GM21717 (cell line): ENCODE results near the gene WDTC1.
A peak's percentile ranks its signal among the peaks of the same experiment; 100 is the strongest.
"Not testable (repeated sequence)": the region's sequence is repeated elsewhere in the genome, so short reads cannot be mapped to it uniquely, and the experiment has no call there.

Experiments used
- ATAC-seq: cut with Tn5 transposase; IDR thresholded peaks from one replicate; pipeline ENCODE4 v1.9.1; 2021; ENCODE audit warnings: mild to moderate bottlenecking, moderate library complexity; ENCODE audit not compliant: unreplicated experiment

WDTC1 gene, protein sequence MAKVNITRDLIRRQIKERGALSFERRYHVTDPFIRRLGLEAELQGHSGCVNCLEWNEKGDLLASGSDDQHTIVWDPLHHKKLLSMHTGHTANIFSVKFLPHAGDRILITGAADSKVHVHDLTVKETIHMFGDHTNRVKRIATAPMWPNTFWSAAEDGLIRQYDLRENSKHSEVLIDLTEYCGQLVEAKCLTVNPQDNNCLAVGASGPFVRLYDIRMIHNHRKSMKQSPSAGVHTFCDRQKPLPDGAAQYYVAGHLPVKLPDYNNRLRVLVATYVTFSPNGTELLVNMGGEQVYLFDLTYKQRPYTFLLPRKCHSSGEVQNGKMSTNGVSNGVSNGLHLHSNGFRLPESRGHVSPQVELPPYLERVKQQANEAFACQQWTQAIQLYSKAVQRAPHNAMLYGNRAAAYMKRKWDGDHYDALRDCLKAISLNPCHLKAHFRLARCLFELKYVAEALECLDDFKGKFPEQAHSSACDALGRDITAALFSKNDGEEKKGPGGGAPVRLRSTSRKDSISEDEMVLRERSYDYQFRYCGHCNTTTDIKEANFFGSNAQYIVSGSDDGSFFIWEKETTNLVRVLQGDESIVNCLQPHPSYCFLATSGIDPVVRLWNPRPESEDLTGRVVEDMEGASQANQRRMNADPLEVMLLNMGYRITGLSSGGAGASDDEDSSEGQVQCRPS

DNA sequence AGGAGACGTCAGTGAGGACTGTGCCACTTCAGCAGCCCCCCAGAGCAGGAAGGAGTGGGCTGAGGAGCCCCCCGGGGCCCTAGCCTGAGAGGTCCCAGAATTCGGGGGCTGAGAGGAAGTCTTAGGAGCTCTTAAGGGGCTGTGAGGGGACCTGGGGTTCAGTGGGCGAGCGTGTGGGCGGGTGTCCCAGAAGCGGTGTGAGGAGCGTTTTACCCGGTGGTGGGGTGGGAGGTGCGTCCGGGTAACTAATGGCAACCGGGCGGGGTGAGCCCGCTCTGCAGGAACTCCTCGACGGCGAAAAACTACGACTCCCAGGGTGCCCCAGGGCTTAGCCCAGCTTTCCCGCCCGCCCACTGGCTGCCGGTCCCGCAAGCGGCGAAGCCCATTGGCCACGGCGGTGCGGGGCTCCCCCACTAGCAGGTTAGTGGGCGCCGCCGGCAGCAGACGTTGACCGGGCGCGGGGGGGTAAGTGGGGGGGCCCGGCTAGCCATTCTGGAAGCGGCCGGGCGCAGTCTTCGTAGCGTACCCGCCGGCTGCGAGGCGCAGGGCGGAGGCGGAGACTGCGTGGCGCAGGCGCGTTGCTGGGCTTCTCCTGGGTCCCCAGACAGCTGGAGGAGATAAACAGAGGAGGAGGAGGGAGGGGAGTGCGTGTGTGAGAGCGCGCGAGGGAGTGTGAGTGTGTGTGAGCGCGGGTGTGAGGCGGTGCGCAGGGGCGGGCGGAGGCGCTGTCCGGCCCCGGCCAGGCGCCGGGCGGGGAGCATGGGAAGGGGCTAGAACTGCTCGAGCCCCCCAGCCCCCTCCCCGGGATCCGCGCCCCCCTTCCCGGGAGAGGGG is at the start of gene WDTC1:
Gene WDTC1 (plus strand): TSS at position 584 of the 834 bp plus-strand sequence. CDS start 26,423 bp downstream, outside the sequence.
- peak; percentile 82 for ATAC-seq

DNA sequence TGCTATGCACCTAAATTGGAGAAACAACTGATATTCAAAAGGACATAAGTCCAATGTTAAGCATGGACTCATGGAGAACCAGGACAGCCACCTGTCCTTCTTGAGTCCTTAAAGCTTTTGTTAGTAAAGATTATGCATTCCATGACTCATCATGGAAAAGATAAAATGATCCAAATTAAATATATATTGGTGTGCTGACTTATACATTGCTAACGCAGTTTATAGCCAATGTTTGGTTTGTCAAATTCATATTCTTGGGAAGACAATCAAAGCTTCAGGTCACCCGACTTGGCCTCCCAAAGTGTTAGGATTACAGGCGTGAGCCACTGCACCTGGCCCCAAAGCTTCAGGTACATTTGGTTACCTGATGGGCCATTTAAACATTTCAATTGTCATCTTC is 49.8 kb upstream of the WDTC1 start:
- ATAC-seq = not testable (repeated sequence)

DNA sequence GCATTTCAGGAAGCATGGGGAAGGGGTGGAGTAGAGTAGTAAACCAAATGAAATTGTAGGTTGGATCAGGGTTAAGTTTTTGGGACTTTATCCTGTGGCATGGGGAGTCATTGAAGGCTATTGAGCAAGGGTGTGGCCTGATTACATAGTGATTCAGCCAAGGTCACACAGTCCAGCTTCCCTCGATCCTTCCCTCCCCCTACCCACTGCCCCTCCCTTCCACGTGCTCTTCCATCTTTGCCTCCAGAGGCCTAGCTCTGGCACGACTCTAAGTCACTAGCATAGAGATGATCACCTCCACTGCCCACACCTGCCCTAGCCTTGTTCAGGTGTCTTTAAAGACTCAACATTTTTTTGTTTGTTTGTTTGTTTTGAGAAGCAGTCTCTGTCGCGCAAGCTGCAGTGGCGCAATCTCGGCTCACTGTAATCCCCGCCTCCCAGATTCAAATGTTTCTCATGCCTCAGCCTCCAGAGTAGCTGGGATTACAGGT is 42.3 kb upstream of the WDTC1 start:
- no peak for ATAC-seq

DNA sequence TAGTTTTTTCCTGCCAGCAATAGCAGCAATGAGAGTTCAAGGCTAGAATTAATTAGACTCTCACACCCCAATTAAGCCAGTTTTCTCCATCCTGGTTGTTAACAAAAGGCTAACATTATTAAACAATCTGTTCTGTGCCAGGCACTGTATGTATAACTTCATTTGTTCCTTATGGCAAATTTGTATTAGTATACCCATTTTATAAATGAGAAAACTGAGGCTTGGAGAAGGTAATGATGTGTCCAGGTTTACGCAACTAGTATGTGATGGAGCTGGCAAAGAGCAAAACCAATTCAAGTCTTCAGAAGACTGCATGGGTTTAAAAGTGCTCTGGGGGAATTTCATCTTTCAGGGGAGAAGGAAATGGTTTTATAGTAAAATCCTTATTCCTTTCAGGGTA is 41.2 kb upstream of the WDTC1 start:
- ATAC-seq = no peak

DNA sequence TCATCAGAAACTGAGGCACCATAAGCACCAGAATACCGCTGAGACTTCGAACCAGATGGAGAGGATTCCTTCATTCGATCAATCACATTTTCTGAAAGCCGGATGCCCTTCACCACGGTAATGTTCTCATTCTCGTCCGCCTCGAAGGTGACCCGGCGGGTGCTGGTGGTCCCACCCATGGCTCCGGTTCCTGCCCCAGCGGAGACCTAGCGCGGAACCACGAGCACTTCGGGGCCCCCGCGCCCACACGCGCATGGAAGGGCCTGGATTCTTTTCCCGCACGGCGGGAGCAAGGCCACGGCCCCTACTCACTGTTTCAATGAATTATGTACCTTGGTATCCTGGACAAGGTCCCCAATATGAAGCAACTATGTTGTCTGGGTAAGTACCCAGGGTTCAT is 33.1 kb upstream of the WDTC1 start:
- no peak for ATAC-seq

DNA sequence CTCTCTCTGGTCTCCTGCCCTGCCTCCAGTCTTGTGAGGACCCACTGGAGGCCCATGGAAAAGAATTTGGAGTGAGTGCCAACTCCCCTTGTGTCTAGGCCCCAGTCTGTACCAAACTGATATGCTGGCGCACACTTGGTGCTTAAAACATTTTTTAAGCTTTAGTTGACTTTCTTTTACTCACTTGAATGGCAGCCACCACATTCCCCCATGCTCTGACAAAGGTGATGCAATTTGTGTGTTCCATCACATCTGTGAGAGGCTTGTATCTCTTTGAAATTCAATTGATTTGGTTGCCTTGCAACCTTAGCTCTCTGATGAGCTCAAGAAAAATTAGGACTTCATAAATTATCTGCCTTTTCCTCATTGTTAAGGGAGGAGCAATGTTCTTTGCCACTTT is 30.5 kb upstream of the WDTC1 start:
- no peak for ATAC-seq

DNA sequence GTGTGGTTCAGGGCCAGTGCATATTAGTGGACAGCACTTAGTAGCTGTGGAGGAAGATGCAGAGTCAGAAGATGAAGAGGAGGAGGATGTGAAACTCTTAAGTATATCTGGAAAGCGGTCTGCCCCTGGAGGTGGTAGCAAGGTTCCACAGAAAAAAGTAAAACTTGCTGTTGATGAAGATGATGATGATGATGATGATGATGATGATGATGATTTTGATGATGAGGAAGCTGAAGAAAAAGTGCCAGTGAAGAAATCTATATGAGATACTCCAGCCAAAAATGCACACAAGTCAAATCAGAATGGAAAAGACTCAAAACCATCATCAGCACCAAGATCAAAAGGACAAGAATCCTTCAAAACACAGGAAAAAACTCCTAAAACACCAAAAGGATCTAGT is 27.2 kb upstream of the WDTC1 start:
- not testable (repeated sequence) for ATAC-seq

DNA sequence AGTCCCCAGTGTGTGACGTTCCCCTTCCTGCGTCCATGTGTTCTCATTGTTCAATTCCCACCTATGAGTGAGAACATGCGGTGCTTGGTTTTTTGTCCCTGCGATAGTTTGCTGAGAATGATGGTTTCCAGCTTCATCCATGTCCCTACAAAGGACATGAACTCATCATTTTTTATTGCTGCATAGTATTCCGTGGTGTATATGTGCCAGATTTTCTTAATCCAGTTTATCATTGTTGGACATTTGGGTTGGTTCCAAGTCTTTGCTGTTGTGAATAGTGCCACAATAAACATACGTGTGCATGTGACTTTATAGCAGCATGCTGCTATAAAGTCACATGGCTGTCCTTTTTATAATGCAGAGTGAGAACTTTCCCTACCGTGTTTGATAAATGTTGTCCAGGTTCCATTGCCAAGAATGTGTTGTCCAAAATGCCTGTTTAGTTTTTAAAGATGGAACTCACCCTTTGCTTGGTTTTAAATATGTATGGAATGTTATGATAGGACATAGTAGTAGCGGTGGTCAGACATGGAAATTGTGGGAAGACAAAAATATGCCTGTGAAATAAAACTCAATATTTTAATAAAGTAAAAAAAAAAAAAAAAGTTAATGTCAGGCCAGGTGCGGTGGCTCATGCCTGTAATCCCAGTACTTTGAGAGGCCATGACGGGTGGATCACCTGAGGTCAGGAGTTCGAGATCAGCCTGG is 26.1 kb upstream of the WDTC1 start:
- not testable (repeated sequence) for ATAC-seq

DNA sequence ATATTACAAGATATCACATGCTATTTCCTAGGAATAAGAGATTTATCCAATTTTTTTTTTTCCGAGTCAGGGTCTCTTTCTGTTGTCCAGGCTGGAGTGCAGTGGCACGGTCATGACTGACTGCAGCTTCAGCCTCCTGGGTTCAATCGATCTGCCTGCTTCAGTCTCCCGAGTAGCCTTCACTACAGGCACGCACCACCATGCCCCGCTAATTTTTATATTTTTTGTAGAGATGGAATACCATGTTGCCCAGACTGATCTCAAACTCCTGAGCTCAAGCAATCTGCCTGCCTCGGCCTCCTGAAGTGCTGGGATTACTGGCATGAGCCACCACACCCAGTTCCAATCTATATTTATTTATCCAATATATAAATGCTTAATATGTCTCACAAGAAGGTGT is 18.0 kb upstream of the WDTC1 start:
- ATAC-seq = no peak

DNA sequence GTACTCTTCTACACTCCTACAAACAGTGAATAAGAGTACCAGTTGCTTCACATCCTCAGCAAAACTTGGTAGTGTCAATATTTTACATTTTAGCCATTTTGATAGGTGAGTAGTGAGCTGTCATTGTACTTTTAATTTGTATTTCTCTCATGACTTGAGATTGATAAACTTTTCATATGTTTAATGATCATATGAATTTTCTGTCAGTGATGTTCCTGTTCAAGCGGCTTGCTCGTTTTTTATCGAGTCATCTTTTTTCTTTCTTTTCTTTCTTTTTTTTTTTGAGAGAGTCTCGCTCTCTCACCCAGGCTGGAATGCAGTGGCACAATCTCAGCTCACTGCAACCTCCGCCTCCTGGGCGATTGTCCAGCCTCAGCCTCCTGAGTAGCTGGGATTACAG is 17.0 kb upstream of the WDTC1 start:
- ATAC-seq = no peak

DNA sequence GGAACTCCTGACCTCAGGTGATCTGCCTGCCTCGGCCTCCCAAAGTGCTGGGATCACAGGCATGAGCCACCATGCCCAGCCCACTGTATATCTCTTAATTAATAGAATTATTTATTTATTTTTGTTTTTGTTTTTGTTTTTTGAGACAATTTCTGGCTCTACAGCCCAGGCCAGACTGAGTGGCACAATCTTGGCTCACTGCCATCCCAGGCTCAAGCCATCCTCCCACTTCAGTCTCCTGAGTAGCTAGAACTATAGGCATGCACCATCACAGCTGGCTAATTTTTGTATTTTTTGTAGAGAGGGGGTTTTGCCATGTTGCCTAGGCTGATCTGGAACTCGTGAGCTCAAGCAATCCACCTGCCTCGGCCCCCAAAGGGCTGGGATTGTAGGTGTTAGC is 15.7 kb upstream of the WDTC1 start:
- ATAC-seq = no peak

DNA sequence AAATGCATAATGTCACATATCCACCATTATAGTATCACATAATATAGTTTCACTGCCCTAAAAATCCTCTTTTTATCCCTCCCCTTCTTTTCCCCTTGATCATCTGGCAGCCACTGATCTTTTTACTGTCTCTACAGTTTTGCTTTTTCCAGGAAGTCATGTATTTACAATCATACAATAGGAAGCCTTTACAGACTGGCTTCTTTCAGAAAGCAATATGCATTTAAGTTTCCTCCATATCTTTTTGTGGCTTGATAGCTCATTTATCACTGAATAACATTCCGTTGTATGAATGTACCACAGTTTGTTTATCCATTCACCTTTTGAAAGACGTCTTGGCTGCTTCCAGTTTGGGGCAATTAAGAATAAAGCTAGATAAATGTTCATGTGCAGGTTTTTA is 14.3 kb upstream of the WDTC1 start:
- no peak for ATAC-seq

DNA sequence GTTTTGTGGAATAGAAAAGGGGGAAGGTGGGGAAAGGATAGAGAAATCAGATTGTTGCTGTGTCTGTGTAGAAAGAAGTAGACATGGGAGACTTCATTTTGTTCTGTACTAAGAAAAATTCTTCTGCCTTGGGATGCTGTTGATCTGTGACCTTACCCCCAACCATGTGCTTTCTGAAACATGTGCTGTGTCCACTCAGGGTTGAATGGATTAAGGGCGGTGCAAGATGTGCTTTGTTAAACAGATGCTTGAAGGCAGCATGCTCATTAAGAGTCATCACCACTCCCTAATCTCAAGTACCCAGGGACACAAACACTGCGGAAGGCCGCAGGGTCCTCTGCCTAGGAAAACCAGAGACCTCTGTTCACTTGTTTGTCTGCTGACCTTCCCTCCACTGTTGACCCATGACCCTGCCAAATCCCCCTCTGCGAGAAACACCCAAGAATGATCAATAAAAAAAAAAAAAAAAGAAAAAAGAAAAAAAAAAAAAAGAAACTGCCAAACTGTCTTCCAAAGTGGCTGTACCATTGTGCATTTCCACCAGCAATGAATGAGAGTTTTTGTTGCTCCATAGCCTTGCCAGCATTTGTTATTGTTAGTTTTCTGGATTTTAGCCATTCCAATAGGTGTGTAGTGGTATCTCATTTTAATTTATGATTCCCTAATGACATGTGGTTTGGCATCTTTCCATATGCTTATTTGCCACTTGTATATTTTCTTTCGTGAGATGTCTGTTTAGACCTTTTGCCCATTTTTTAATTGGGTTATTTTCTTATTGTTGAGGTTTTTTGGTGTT is 13.5 kb upstream of the WDTC1 start:
- ATAC-seq = not testable (repeated sequence)

DNA sequence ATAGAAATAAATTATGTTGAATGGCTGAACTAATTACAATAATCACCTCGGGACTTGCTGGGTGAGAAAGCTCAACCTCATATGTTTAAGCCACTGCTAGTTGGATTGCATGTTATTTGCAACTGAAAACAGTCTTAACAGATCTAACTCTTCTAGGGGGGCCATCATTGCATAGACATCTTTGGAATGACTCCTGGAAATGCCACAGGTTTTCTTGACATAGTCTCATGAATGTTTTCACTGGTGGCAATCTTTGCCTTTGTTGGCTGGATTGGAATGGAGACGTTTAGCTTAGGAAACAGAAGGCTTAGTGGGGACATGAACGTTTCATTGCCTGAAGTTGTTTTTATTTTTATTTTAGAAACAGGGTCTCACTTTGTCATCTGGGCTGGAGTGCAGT is 8.8 kb upstream of the WDTC1 start:
- ATAC-seq = no peak

DNA sequence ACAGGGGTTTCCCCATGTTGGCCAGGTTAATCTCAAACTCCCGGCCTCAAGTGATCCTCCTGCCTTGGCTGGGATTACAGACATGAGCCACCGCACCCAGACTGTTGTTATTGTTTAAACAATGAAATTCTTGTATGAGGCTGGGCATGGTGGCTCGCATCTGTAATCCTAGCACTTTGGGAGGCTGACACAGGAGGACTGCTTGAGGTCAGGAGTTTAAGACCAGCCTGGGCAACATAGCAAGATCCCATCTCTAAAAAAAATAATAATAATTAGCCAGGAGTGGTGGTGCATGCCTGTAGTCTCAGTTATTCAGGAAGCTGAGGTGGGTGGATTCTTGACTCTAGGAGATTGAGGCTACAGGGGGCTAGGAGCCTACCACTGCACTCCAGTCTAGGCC is 6.7 kb upstream of the WDTC1 start:
- no peak for ATAC-seq

DNA sequence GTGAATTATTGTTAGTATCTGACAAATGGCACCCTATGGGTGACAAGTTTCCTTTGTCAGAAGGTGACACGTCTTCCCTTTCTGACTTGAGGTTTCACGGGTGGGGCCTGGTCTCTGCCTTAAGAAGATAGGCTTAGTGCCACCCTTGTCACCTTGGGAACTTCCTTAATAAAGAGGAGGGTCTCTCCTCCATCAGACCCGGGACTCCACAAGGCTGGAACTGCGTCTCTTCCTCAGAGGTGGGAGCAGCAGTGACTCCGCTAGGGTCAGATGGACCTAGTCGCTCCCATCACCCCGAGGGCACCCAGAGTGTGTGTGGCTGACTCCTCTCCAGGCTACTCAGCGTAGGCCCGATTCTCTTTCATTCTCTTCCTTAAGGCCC is 774 bp upstream of the WDTC1 start:
- ATAC-seq = peak; percentile 7

DNA sequence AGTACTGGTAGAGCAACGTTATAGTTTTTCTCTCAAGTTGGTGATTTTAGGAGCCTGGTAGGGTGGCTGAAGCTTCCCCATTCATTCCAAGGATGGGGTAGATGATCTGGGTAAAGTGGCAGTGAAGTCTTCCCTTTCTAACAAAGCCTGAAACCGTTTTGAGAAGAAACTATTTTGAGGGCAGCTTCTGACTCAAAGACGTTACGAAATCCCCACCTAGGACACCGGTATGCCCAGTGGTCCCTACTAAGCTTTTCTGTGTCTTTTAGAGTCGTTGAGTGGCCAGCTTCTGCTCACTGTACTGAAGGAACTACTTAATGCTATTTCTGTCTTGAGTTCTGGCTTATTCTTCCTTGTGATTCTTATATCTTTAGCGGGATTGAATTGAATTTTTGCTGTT is 1.4 kb downstream of the WDTC1 start:
- no peak for ATAC-seq

DNA sequence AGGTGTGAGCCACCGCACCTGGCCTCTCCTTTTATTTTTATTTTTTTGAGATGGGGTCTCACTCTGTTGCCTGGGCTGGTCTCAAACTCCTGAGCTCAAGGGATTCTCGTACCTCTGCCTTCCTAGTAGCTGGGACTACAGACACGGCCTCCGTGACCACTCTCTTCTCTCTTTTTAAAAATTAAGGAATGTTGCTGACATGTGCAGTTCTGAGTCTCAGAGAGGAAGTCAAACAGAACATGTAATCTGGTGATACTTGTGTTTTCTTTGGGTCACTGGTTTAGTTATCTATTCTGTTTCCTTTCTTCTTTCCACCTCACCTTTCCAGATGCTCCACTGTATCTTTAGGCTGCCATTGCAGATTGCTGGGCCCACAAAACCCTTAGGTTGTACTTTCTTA is 2.7 kb downstream of the WDTC1 start:
- ATAC-seq = no peak

DNA sequence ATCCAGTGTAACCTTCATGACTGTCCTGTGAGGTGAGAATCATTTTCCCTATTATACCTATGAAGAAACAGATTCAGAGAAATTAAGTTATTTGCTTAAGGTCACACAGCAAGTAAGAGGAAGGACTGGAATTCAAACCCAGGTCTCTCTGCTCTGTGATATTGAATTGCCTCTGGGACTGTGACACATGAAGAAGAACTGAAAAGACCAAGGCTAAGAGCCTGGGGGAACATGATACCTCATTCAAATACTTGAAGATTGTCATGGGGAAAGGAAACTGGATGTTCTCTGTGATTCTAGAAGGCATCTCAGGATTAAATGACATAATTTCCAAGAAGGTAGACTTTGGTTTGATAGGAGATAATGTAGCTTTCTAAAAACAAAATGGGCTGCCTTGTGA is 3.6 kb downstream of the WDTC1 start:
- ATAC-seq = no peak

DNA sequence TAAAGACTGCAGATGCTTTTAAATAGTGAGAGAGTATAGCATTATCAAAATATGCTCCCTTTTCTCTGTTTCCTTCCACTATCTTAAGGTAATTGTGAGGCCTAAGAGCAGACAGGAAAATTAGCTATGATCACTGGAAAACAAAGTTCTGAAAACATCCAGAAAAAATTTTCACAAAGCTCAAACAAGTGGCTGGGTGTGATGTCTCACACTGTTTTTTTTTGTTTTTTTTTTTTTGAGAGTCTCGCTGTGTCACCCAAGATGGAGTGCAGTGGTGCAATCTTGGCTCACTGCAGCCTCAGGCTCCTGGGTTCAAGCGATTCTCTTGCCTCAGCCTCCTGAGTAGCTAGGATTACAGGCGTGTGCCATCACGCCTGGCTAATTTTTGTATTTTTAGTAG is 7.2 kb downstream of the WDTC1 start:
- ATAC-seq = no peak
